Measurements from ENCODE around the gene HDAC4. TPM values are rescaled to one million over a fixed set of nuclear protein-coding genes. Genes with fewer than 3 reads are reported as not detected.
A peak's percentile ranks its signal among the peaks of the same experiment; 100 is the strongest.

HDAC4 gene
- total and polyA plus RNA-seq, 2 experiments from 2014 or later: 8.1 to 41.8 TPM

DNA sequence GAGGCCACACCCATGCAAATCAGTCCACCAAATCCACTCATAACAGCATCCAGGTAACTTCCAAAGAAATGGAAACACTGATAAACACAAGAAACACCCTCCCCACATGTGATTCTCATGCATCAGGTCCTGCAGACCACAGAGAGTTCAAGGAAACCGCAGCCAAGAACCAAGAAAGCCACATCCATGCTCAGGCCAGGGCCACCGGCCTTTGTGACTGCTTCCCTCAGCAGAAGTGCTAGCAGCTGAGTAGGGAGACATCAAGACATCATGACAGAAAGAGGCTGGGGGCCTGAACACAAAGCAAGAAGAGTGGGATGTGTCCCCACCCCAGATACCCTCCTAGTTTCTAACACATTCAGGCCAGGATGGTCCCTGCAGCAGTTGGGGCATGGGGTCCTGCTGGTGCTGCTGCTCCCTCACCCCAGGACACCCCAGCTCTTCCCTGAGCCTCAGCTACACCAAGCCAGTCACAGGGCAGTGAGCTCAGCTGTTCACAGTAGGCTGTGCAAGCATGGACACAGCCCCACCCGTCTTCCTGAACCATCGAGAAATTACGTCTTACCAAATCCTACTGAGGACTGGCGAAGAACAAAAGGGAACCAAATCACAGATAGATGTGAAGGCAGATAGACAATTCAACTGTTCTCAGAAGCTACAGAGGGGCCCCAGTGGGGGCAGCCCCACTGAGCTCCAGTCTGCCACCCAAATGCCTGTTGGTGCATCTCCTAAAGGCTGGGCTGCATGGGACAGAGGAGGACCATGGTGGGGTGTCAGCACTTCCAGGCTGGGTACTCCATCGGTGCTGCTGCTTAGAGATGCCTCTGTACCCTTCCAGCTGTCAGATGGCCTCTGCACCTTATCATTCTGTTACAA is 60.9 kb downstream of the HDAC4 start (continued):
- TF ChIP-seq, protein P1, sequence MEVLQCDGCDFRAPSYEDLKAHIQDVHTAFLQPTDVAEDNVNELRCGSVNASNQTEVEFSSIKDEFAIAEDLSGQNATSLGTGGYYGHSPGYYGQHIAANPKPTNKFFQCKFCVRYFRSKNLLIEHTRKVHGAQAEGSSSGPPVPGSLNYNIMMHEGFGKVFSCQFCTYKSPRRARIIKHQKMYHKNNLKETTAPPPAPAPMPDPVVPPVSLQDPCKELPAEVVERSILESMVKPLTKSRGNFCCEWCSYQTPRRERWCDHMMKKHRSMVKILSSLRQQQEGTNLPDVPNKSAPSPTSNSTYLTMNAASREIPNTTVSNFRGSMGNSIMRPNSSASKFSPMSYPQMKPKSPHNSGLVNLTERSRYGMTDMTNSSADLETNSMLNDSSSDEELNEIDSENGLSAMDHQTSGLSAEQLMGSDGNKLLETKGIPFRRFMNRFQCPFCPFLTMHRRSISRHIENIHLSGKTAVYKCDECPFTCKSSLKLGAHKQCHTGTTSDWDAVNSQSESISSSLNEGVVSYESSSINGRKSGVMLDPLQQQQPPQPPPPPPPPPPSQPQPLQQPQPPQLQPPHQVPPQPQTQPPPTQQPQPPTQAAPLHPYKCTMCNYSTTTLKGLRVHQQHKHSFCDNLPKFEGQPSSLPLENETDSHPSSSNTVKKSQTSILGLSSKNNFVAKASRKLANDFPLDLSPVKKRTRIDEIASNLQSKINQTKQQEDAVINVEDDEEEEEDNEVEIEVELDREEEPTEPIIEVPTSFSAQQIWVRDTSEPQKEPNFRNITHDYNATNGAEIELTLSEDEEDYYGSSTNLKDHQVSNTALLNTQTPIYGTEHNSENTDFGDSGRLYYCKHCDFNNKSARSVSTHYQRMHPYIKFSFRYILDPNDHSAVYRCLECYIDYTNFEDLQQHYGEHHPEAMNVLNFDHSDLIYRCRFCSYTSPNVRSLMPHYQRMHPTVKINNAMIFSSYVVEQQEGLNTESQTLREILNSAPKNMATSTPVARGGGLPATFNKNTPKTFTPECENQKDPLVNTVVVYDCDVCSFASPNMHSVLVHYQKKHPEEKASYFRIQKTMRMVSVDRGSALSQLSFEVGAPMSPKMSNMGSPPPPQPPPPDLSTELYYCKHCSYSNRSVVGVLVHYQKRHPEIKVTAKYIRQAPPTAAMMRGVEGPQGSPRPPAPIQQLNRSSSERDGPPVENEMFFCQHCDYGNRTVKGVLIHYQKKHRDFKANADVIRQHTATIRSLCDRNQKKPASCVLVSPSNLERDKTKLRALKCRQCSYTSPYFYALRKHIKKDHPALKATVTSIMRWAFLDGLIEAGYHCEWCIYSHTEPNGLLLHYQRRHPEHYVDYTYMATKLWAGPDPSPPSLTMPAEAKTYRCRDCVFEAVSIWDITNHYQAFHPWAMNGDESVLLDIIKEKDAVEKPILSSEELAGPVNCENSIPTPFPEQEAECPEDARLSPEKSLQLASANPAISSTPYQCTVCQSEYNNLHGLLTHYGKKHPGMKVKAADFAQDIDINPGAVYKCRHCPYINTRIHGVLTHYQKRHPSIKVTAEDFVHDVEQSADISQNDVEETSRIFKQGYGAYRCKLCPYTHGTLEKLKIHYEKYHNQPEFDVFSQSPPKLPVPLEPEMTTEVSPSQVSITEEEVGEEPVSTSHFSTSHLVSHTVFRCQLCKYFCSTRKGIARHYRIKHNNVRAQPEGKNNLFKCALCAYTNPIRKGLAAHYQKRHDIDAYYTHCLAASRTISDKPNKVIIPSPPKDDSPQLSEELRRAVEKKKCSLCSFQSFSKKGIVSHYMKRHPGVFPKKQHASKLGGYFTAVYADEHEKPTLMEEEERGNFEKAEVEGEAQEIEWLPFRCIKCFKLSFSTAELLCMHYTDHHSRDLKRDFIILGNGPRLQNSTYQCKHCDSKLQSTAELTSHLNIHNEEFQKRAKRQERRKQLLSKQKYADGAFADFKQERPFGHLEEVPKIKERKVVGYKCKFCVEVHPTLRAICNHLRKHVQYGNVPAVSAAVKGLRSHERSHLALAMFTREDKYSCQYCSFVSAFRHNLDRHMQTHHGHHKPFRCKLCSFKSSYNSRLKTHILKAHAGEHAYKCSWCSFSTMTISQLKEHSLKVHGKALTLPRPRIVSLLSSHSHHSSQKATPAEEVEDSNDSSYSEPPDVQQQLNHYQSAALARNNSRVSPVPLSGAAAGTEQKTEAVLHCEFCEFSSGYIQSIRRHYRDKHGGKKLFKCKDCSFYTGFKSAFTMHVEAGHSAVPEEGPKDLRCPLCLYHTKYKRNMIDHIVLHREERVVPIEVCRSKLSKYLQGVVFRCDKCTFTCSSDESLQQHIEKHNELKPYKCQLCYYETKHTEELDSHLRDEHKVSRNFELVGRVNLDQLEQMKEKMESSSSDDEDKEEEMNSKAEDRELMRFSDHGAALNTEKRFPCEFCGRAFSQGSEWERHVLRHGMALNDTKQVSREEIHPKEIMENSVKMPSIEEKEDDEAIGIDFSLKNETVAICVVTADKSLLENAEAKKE (CRISPR knock-in tag; IDR thresholded peaks at IDR 0.05): no peak

DNA sequence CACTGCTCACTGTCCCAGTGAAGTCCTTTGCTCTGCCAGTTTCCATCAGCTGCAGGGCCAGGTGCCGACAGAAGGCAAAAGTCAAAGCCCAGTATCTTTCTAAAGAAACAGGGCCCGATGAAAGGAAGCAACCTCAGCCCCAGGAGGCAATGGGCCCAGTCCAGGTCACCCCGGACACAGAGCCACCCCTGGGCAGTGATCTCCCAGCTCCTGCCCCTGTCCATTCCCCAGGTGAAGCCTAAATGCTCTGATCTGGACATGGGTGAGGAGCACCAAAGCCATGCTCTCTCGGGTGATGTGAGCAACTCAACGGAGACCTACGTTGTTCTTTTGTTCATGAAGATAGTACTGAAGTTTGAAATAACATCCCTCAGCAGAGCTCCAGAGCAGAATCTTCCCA is 61.6 kb downstream of the HDAC4 start:
- peak overlapping the region; percentile 6; the same call in 1 of the 2 replicates for H3K27ac Mint-ChIP-seq
- no peaks in the 10 kb centered on the region for H3F3A ChIP-seq (replicated peaks; ENCODE audit: low read depth)
- no peak for ATAC-seq

More for the DNA sequence above, 61.6 kb downstream of the HDAC4 start:
- Histone ChIP-seq H3K4me1 (ENCODE audit: insufficient read depth) (peaks cover 12% of the 10 kb centered on the region; the same call in 1 of the 2 replicates), H2AFZ (no peak overlapping the region), H3K27ac (ENCODE audit: low read depth) (no peak overlapping the region), H3K4me3 (no peak overlapping the region), H3K36me3 (ENCODE audit: insufficient read depth) (no peaks in the 10 kb centered on the region), H3K4me2 (no peak overlapping the region), H3K79me2 (replicated peaks; ENCODE audit: insufficient read depth) (peaks cover 98% of the 10 kb centered on the region), H3K27me3 (ENCODE audit: insufficient read depth) (no peaks in the 10 kb centered on the region), H3K9me2 (ENCODE audit: insufficient read depth) (no peaks in the 10 kb centered on the region), H4K20me1 (replicated peaks; ENCODE audit: insufficient read depth) (peaks cover 17% of the 10 kb centered on the region; the same call in 1 of the 2 replicates)
- Mint-ChIP-seq H3K36me3 (ENCODE audit: low read depth) (peaks cover 8% of the 10 kb centered on the region), H3K4me1 (peaks cover 37% of the 10 kb centered on the region), H3K9me3 (no peaks in the 10 kb centered on the region), H3K4me3 (no peak overlapping the region), H3K27me3 (ENCODE audit: insufficient read depth, low read depth, poor library complexity) (peaks cover 11% of the 10 kb centered on the region)
- TF ChIP-seq NANOG (IDR thresholded peaks at IDR 0.05; ENCODE audit: borderline replicate concordance): no peak
- TF ChIP-seq, protein P2, sequence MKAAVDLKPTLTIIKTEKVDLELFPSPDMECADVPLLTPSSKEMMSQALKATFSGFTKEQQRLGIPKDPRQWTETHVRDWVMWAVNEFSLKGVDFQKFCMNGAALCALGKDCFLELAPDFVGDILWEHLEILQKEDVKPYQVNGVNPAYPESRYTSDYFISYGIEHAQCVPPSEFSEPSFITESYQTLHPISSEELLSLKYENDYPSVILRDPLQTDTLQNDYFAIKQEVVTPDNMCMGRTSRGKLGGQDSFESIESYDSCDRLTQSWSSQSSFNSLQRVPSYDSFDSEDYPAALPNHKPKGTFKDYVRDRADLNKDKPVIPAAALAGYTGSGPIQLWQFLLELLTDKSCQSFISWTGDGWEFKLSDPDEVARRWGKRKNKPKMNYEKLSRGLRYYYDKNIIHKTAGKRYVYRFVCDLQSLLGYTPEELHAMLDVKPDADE (IDR thresholded peaks at IDR 0.05): no peak
- DNase-seq (ENCODE audit: low spot score): no peak

All from GM23338 (cell line).